ENCODE measurements around the gene NFIA.
A peak's percentile ranks its signal among the peaks of the same experiment; 100 is the strongest.

Gene NFIA

DNA sequence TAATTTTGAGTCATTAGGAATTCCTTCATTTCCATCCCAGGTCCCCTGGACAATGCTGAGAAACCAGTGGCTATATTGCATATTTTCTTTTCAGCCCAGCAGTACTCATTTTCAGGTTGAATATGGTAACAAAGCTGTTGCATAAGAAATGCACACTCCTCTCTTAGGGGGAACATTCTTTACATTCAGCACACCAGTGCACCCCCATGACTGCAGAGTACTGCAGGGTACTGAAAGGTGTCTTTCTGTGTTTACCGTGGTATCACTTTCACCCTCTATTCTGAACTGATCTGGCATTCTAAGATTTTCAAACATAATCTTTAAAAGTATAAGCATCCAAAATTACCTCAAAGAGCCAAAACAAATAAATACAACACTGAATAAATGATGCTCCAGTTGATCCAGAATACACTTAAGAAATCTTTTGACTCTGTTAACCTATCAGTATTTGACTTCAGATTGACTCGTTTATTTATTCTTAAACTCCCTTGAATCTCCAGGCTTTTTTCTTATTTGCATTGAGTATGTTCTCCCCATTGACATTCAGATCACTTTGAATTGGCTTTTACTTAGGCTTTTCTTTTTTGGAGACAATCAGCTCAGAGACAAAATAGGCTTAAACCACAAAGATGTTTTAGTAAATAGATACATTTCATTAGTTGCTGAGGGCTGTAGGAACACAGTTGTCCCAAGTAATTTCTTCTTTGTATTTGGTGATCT, 213.6 kb downstream of the NFIA start:
- H3K36me3 ChIP-seq (replicated peaks): no peaks in the 10 kb centered on the region
- H3K4me3 ChIP-seq (ENCODE audit: low read depth, low read length): no peak overlapping the region
- TF ChIP-seq CTCF (IDR thresholded peaks at IDR 0.05; ENCODE audit: low read depth, low read length, missing control alignments): no peak
- no peaks in the 10 kb centered on the region for H3K27me3 ChIP-seq (replicated peaks)
- in situ Hi-C loops (cut with HindIII; ENCODE audit: low pct_ligation_motif_present, low sequenced_read_pairs): no loop called here
- H3K27ac ChIP-seq: no peak overlapping the region
- DNase-seq: no peak

DNA sequence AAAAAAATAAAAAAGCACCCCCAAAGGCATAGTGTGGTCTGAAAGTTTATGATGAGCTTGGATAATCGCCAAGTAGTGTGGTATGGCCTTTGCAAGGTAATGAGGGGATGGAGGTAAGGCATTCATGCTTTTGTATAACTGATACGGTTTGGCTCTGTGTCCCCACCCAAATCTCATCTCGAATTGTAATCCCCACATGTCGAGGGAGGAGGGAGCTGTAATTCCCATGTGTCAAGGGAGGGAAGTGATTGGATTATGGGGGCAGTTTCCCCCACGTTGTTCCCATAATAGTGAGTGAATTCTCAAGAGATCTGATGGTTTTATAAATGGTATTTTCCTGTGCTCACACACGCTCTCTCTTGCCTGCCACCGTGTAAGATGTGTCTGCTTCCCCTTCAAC, 215.5 kb downstream of the NFIA start:
- Histone ChIP-seq H3K4me3 (ENCODE audit: low read depth, low read length) (no peak overlapping the region), H3K27ac (no peak overlapping the region), H3K36me3 (replicated peaks) (no peaks in the 10 kb centered on the region), H3K27me3 (replicated peaks) (no peaks in the 10 kb centered on the region)
- no peak for DNase-seq
- TF ChIP-seq CTCF (IDR thresholded peaks at IDR 0.05; ENCODE audit: low read depth, low read length, missing control alignments): no peak
- in situ Hi-C loops (cut with HindIII; ENCODE audit: low pct_ligation_motif_present, low sequenced_read_pairs): no loop called here

DNA sequence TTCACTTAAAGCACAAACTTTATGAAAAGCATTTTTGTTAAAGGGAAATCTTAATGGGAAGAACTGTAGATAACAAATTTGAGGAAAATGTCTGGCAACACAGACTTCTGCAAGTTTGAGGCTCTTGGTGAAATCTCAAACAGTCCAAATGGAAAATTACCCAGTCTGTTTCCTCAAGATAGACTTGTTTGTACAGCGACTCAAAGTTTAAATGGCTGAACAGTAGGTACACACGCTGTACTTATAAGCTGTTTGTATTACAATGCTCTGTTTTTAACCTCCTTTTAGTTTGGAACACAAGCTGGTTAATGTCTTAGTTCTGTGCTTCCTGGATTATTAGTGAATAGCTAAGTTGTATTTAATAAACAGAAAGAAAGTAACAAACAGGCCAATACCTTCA, 217.1 kb downstream of the NFIA start:
- TF ChIP-seq CTCF (IDR thresholded peaks at IDR 0.05; ENCODE audit: low read depth, low read length, missing control alignments): no peak
- no peak for DNase-seq
- Histone ChIP-seq H3K27ac (no peak overlapping the region), H3K36me3 (replicated peaks) (no peaks in the 10 kb centered on the region), H3K4me3 (ENCODE audit: low read depth, low read length) (no peak overlapping the region), H3K27me3 (replicated peaks) (no peaks in the 10 kb centered on the region)
- in situ Hi-C loops (cut with HindIII; ENCODE audit: low pct_ligation_motif_present, low sequenced_read_pairs): no loop called here

GRCh38 chr1:61300899-61301298, 218.5 kb downstream of the NFIA start:
- DNase-seq: no peak
- in situ Hi-C loops (cut with HindIII; ENCODE audit: low pct_ligation_motif_present, low sequenced_read_pairs): no loop called here
- no peaks in the 10 kb centered on the region for H3K36me3 ChIP-seq (replicated peaks)
- no peak for TF ChIP-seq CTCF (IDR thresholded peaks at IDR 0.05; ENCODE audit: low read depth, low read length, missing control alignments)
- H3K27me3 ChIP-seq (replicated peaks): no peaks in the 10 kb centered on the region
- no peak overlapping the region for H3K4me3 ChIP-seq (ENCODE audit: low read depth, low read length)
- H3K27ac ChIP-seq: no peak overlapping the region

DNA sequence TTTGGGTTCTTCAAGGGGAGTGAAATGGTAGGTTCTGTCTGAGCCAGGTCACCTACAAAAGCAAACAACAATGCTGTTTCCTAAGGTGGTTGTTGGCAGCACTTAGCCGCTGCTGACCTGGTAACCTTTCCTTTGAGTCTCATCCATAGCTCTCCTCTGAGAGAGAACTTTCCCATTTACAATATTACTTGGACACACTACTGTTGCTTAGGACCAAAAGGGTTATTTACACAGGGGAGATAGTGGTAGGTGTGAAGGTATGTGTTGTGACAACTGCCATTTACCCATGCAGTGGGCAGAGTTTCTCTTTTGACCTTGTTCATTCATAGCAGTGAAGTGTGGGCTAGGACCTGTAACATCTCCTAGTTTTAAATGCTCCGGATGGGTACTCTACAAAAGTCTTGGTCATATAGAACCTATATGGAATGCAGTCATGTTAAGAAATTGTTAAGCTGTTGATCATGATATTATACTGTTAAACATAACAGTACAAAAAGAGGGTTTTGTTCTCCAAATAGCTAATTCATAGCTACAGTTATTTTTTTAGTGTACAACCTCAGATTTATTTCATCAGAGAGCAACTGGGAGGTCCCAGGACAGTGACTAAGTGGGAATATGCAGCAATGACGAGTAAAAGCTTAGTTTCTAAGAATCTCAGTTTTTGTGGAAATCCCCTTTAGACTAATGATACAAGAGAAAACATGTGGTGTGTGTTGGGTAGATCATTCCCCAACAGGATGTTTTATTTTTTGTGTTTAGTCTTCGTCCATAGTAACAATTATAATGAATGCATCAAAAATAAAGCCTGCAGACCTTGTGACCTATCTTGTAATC, 219.7 kb downstream of the NFIA start:
- TF ChIP-seq CTCF (IDR thresholded peaks at IDR 0.05; ENCODE audit: low read depth, low read length, missing control alignments): no peak
- H3K4me3 ChIP-seq (ENCODE audit: low read depth, low read length): no peak overlapping the region
- peak; percentile 77 for DNase-seq
- no peaks in the 10 kb centered on the region for H3K36me3 ChIP-seq (replicated peaks)
- H3K27ac ChIP-seq: peak overlapping the region; percentile 56
- no peaks in the 10 kb centered on the region for H3K27me3 ChIP-seq (replicated peaks)
- in situ Hi-C loops (cut with HindIII; ENCODE audit: low pct_ligation_motif_present, low sequenced_read_pairs): no loop called here
